HG03469 (cell line): ENCODE measurements around the gene IP6K2.
"Not testable (repeated sequence)": the region's sequence is repeated elsewhere in the genome, so short reads cannot be mapped to it uniquely, and the experiment has no call there.

Experiments used
- ATAC-seq: cut with Tn5 transposase; IDR thresholded peaks from one replicate; pipeline ENCODE4 v1.9.1; 2021; ENCODE audit warnings: mild to moderate bottlenecking, moderate library complexity, moderate number of reproducible peaks; ENCODE audit not compliant: unreplicated experiment

IP6K2 gene

DNA sequence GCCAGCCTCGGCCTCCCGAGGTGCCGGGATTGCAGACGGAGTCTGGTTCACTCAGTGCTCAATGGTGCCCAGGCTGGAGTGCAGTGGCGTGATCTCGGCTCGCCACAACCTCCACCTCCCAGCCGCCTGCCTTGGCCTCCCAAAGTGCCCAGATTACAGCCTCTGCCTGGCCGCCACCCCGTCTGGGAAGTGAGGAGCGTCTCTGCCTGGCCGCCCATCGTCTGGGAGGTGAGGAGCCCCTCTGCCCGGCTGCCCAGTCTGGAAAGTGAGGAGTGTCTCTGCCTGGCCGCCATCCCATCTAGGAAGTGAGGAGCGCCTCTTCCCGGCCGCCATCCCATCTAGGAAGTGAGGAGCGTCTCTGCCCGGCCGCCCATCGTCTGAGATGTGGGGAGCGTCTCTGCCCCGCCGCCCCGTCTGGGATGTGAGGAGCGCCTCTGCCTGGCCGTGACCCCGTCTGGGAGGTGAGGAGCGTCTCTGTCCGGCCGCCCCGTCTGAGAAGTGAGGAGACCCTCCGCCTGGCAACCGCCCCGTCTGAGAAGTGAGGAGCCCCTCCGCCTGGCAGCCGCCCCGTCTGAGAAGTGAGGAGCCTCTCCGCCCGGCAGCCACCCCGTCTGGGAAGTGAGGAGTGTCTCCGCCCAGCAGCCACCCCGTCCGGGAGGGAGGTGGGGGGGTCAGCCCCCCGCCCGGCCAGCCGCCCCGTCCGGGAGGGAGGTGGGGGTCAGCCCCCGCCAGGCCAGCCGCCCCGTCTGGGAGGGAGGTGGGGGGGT, 16.9 kb upstream of the IP6K2 start:
- ATAC-seq, result not testable (repeated sequence)

DNA sequence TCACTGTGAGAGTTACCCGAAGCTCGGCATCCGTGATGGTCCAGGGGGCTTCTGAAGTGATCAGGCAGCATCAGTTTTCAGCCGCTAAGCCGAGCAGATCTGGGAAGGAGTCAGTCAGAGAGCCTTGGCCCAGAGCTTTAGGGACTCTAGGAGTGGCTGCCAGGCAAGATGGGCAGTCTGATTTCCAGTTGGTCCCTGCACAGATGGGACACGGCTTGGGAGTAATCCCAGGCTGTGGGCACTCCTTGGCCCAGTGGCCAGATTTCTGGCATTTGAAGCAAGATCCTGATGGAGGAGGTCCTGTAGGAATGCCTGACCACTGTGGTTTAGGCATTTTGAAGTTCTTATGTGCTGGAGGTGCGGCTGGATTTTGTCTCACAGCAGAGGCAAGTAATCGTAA, 10.5 kb upstream of the IP6K2 start:
- ATAC-seq, result no peak

DNA sequence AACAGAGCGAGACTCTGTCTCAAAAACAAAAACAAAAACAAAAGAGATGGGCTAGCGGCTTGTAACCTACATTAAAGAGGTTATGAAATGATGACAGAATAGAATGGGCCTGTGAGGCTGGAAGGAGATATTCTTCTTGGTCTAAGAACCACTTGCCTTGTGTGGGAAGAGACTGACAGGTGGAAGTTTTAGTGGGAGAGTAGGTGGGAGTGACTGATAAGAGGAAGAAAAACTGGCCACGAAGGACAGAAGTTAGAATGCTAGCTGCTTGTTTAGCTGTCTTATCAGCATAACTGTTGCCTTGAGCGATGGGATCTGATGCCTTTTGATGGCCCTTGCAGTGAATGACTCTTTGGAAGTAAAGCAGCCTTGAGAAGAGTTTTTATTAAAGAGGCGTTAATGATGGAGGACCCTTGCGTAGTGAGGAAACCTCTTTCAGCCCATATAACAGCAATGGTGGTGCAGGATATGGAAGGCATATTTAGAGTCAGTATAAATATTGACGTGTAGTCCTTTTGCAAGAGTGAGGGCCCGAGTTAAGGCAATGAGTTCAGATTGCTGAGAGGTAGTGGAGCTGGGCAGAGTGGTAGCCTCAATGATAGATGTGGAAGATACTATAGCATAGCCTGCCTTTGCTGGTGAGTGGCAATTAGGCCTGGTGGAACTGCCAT, 8.3 kb upstream of the IP6K2 start:
- not testable (repeated sequence) for ATAC-seq

DNA sequence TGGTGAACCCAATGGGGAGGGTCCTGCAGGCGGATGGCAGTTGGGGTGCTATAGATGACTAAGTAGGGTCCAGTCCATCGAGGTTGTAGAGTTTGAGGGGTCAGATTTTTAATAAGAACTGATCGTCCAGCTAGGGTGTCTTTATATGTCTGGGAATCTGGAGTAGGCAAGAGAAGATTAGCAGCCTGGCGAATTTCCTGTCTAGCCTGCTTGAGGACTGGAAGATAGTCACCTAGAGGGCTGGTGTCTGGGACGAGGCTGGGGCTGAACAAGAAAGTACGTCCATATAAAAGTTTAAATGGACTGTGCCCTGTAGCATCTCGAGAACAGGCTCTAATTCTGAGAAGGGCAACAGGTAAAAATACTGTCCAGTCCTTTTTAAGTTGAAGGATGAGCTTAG, 6.7 kb upstream of the IP6K2 start:
- ATAC-seq, result no peak

DNA sequence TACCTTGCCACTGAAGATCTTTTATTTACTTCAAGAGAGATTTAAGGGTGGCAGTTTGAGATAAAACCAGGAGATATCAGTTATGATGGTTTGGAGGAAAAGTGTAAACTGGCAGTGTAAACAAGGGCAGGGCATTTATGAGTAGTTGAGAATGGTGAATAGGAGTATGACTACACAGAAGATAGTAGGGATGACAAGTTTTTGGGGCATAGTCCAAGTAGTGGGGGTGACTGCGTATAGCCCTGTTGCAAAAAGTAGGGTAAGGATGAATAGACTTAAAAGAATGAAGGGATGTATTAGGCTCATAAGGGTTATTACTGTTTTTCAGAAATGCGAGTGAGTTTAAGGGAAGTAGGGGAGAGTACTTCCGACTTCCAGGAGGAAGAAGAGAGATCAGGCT, 6.3 kb upstream of the IP6K2 start:
- ATAC-seq, result not testable (repeated sequence)

DNA sequence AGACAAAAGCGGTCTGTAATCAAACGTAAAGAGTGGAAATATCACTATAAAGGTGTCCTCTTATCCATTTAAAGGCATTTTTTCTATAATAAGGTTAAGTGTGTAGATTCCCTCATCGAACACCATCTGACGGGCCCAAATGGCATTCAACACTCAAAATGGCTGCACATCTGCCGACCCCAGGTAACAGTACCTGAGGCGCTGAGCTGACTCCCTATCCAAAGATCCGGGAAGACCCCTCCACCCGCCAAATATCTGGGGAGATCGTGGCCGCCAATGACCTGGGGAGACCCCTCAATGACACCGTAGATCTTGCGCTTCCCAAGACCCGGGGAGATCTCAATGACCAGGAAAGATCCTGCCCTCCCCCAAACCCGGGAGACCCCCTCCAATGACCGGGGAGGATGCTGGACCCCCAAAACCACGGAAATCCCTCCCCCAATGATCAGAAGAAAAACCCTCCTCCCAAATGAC, 476 bp downstream of the IP6K2 start:
- ATAC-seq, result no peak

DNA sequence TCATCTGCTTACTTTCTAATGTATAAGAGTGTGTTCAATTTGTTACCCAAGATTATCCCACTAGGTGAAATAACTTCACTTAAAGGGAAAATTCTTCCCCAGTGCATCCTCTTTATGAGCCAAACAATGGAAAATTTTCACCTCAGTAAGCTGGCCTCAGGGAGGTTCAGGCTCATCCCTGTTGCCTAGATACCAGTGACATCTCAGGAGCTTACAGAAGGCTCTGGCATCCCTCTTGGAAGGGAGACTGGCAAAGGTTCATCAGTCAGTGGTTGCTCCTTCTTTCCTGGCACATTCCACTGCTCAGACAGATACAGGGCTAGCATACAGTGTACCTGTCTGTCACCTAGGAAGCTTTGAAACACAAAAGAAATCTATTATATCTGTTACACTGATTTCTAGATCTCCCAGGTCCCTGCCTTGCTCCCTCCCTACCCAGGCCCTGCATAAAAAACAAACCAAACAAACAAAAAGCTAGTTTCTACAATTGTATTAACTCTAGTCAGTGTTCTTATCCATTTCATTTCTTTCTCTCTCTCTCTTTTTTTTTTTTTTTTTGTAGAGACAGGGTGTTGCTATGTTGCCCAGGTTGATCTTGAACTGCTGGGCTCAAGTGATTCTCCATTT, 1.7 kb downstream of the IP6K2 start:
- ATAC-seq, result no peak

DNA sequence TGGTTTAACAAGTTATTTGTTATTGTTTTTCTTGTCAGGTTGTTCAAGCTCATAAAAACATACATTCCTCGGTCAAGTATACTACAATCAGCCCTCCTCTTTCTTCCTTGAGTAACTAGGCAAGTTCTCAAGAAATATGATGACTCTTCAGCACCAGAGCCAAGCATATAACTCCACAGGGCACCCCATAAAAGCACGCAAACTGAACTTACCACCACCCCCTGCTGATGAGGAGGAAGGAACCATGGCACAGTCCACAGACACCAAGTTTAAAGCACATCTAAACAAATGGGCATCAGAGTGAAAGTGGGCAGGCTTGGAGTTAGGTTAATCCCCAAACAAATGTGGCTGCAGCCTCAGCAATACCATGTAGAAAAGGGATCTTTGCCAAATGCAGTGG, 5.3 kb downstream of the IP6K2 start:
- no peak for ATAC-seq

DNA sequence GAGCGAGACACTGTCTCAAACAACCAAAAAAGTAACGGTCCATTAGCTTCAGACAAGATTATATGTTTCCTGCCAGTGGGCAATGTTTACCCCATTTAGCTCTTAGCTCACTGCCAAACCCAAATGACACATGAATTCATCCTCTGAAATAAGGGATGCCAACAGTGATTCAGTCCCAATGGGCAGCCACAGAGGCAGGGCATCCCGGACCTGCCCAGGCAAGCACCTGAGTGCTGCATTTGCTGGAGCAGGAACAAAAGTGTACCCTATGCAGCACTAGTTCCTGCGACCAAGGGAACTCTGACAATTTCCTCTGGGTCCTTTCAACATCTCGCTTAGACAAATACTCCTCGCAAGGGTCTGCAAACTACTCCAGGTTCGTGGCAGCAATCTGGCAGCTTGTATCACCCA, 8.0 kb downstream of the IP6K2 start:
- no peak for ATAC-seq

DNA sequence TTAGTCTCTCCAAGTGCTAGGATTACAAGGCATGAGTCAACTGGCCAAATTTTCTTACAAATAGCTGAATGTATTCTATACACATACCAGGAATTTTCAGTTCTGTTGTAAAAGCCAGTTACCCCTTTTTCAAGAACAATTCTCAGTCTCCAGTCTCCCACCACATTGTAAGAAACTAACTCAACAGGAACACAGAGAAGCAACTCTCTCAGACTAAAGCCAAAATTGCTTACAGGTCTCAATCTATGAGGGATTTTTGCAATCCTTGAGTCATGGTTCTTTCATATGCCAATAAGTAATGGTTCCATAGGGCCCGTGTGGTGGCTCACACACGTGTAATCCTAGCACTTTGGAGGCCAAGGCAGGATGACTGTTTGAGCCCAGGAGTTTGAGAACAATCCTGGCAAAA, 8.5 kb downstream of the IP6K2 start:
- no peak for ATAC-seq

DNA sequence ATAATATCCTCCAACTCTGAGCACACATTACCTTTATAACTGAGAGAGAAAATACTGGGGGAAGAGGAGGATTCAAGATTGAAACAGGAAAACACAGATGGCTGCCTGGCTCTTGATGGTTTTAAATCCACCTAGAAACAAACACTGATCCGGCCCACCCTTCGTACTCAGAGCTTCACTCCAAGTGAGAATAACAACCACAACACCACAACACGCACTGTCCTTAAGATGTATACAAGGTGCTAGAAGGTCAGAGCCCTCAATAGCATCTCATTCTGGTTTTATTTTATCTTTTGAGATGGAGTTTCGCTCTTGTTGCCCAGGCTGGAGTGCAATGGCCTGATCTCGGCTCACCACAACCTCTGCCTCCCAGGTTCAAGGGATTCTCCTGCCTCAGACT, 9.9 kb downstream of the IP6K2 start:
- no peak for ATAC-seq

DNA sequence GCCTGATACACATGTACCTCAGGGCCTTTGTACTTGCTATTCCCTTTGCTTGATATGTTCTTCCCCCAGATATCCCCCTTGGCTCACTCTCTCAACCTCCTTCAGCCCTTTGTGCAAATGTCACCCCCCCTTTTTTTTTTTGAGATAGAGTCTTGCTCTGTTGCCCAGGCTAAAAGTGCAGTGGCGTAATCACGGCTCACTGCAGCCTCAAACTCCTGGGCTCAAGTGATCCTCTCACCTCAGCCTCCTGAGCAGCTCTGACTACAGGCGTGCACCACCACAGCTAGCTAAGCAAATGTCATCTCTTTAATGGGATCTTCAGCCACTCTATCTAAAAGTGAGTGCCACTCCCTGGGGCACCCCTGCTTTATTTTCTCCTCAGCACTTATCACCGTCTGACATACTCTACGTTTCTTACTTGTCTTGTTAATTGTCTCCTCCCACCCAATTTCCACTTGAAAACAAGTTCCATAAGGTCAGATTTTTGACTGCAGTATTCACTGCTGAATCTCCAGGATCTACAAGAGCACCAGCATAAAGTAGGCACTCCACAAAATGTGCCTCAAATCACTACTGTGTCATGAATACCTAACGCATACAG, 14.6 kb downstream of the IP6K2 start:
- no peak for ATAC-seq

DNA sequence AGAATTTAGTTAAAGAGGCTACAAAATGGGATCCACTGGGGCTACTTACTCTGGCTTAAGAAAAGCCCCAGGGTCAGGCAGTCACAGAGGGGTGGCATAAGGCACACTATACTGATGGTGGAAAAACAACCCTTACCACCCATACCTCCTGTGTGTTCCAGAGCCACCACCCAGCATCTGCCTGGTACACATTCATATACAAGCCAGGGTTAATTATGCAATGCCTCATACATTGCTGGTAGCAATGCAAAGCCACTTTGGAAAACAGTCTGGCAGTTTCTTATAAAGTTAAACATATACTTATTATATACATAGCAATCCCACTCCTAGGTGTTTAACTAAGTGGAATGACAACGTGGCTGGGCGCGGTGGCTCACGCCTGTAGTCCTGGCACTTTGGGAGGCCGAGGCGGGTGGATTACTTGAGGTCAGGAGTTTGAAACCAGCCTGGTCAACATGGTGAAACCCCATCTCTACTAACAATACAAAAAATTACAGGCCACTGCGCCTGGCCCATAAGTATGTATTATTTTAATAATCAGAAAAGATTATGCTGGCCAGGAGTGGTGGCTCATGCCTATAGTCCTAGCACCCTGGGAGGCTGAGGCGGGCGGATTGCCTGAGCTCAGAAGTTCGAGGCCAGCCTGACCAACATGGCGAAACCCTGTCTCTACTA, 16.2 kb downstream of the IP6K2 start:
- no peak for ATAC-seq

DNA sequence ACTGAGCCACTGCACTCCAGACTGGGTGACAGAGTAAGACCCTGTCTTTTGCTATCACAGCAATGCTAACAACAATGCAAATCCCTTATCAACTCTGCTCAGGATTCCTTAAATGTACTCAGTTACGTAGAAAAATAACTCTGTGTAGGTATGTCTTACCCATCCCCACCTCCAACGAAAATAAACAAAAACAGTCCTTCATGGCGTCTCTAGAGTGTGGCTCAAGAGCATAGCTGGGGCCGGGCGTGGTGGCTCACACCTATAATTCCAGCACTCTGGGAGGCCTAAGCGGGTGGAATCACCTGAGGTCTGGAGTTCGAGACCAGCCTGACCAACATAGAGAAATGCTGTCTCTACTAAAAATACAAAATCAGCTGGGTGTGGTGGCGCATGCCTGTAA, 18.1 kb downstream of the IP6K2 start:
- ATAC-seq, result no peak

DNA sequence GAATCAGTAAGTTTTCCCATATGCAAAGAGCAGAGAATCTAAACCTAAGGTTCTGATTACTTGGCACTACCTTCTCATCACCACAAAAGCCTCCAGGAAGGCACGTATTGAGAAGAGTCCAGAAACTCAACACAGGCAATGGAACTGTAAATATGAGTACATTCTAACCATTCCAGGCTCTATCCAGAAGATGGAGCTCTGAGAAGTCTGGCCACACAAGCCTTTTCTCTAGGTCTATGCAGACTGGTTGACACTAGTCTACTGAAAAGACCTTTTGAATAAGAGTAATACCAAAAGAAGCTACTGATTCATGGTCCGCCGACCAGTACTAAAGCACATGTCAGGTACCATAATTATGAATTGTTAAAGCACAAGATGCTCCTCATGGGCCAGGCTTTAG, 19.1 kb downstream of the IP6K2 start:
- ATAC-seq, result no peak

DNA sequence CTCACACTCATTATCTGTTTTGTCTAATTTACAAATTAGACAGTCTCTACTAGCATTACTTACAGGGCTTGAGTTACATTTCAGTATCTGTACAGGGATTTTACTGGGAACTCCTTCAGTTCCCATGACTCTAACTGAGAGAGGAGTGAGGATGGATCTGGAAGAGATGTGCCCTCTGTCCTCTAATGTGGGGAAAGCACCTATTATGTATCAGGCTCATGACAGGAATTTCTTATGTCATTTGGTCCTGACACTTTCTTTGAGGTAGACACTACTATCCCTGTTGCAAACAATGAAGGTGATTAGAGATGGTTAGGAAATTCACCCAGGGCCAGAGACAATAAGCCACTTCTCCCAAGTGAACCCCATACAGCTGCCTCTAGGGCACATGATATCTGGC, 20.4 kb downstream of the IP6K2 start:
- ATAC-seq, result no peak

DNA sequence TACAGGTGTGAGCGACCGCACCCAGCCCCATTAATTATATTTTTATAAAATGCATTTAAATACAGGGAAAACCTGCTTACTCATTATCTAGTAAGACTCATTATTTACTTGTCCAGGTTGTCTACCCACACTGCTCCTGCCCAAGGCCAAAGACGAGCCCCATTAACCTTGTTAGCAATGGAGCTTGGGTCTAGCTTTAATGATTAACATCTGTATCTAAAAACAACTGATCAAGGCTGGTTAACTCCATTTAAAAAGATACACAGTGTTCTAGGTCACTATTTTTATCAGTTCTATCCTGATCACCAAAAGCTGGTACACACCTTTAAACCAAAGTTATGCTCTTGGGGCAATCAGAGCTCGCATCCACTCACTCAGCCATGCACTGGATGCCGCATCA, 20.9 kb downstream of the IP6K2 start:
- no peak for ATAC-seq

DNA sequence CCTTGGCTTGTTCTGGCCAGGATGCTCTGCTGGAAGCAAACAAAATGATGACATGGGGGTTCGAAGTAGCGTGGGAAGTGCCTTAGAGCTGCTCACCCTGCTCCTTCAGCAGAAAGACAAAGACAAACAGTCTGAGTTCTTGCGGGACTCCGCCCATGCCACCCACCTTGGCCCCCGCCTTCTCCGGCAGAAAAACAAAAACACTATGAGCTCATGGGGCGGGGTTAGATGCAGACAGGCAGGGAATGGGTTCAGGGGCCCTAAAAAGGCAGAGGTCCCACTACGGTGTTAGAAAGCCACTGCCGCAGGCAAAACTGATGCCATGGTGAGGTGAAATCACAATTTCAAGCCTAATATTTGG, 21.6 kb downstream of the IP6K2 start:
- no peak for ATAC-seq

DNA sequence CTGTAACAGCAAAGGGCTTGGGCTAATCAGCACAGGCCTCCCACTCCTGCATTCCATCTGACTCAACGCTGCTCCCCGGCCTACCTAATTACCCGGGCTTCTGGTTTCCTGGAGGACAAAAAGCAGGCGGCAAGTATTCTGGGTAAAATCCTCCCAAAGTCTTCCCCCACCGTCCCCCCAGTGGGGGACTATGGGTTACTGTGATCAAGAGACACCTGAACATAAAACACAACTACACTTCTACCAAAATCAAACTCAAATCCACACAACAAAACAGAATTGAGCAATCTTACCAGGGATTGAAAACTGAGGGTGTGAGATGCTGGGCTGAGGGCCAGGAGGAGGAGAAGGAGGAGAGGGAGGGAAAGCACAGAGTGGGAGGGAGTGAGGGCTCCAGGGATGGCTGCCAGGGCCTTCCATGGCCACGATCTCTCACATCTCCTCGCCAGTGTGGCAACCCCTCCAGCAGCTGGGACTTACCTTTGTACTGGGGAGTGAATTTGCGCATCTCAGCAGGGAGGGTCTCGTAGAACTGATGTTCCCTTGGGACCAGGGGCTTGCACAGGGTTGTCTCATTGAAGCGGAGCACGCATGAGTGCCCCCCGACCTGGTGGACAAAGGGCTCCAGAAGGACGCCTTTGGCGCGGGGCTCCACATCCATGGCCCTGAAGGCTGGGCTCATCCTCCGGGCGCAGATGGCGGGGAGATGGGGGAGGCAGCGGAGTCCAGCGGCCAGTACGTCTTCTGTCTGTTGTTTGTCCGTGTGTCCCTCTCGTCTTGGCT, 22.2 kb downstream of the IP6K2 start:
- no peak for ATAC-seq

DNA sequence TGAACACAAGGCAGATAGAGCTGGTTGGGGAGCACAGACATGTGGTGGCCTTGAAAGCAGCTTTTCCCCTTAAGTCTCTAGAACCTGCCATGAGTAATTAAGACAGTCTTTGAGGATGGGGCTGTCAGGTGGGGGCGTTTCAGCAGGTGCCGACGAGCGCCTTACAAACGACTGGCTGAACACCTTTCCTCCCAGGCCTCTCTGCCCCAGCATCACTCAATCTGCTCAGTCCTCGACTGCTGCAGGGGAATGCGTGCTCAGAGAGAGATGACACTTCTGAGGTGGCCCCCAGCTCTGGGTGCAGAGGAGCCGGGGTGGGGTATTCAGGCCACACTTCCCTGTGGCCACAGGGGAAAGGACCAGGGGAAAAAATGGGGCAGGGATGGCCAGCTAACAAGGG, 23.2 kb downstream of the IP6K2 start:
- ATAC-seq, result no peak
